ENCODE measurements around the gene COMMD7. TPM values are rescaled to one million over a fixed set of nuclear protein-coding genes. Genes with fewer than 3 reads are reported as not detected.

Gene COMMD7
- total RNA-seq, 2 experiments from 2014 or later, result 20.5 to 22.2 TPM

GRCh38 chr20:32749914-32750637, 6.8 kb upstream of the COMMD7 start:
- H3K9me3 ChIP-seq (ENCODE audit: low read length), result no peaks in the 10 kb centered on the region
- ChIA-PET CTCF (ENCODE audit: unreplicated experiment) (no interaction called here), POLR2A (no interaction called here)
- no peak overlapping the region; the same call in 1 of the 2 replicates for H2AFZ ChIP-seq (ENCODE audit: low read length)
- no peaks in the 10 kb centered on the region for H3K36me3 ChIP-seq (ENCODE audit: insufficient read depth, low read length)
- no TSS peak for BruUV-seq (replicated peaks)
- H3K4me2 ChIP-seq (ENCODE audit: low read length), result no peak overlapping the region
- H3K4me3 ChIP-seq (ENCODE audit: low read depth, low read length, poor library complexity, severe bottlenecking), result no peak overlapping the region
- no peaks in the 10 kb centered on the region for H4K20me1 ChIP-seq (ENCODE audit: insufficient read depth, low read length)
- intact Hi-C loops (cut with micrococcal nuclease; ENCODE audit: unreplicated experiment), result no loop called here
- H3K4me1 ChIP-seq (ENCODE audit: insufficient read depth, low read length, poor library complexity, severe bottlenecking), result peaks cover 10% of the 10 kb centered on the region
- H3K9me2 ChIP-seq (ENCODE audit: insufficient read depth, low read length), result no peaks in the 10 kb centered on the region
- DNase-seq (ENCODE audit: low spot score), result no peak
- H3K27ac ChIP-seq (ENCODE audit: low read depth, low read length, poor library complexity, severe bottlenecking), result no peak overlapping the region
- TF ChIP-seq CTCF (conservative IDR thresholded peaks at IDR 0.05; ENCODE audit: low read length), result no peak
- TF ChIP-seq EZH2phosphoT487 (IDR thresholded peaks at IDR 0.05; ENCODE audit: borderline replicate concordance, low read depth, low read length), result no peak
- no peaks in the 10 kb centered on the region for H3K79me2 ChIP-seq (ENCODE audit: insufficient read depth, low read depth, low read length)

- H3K79me2 ChIP-seq (ENCODE audit: insufficient read depth, low read depth, low read length), result peaks cover 6% of the 10 kb centered on the region; the same call in 1 of the 2 replicates
- CTCF ChIA-PET (ENCODE audit: unreplicated experiment), result interaction anchor here (2.0 kb wide), 1 partner anchor 36 kb away, joined by 13 read pairs; no protein-coding TSS in a partner anchor
- peak overlapping the region; percentile 79 for H2AFZ ChIP-seq (ENCODE audit: low read length)
- peak; percentile 35 for DNase-seq (ENCODE audit: low spot score)
- H3K9me3 ChIP-seq (ENCODE audit: low read length), result no peaks in the 10 kb centered on the region
- BruUV-seq (replicated peaks), result no TSS peak
- intact Hi-C loops (cut with micrococcal nuclease; ENCODE audit: unreplicated experiment), result loop anchor here (1.0 kb wide), 2 partner anchors 20 to 69 kb away; partner anchors contain the start of genes C20orf203 and DNMT3B
- peak overlapping the region; percentile 57 for H3K27ac ChIP-seq (ENCODE audit: low read depth, low read length, poor library complexity, severe bottlenecking)
- H3K4me3 ChIP-seq (ENCODE audit: low read depth, low read length, poor library complexity, severe bottlenecking), result peak overlapping the region; percentile 94
- no peaks in the 10 kb centered on the region for H3K9me2 ChIP-seq (ENCODE audit: insufficient read depth, low read length)
- no peaks in the 10 kb centered on the region for H4K20me1 ChIP-seq (ENCODE audit: insufficient read depth, low read length)
- TF ChIP-seq EZH2phosphoT487 (IDR thresholded peaks at IDR 0.05; ENCODE audit: borderline replicate concordance, low read depth, low read length), result no peak
- no peak for TF ChIP-seq CTCF (conservative IDR thresholded peaks at IDR 0.05; ENCODE audit: low read length)
- POLR2A ChIA-PET, result interaction anchor here (0.6 to 2.5 kb wide), 7 partner anchors 12 to 76 kb away, joined by 3 to 13 read pairs (median 6); partner anchors contain the start of gene DNMT3B
- no peaks in the 10 kb centered on the region for H3K36me3 ChIP-seq (ENCODE audit: insufficient read depth, low read length)
- peak overlapping the region; percentile 93 for H3K4me2 ChIP-seq (ENCODE audit: low read length)
- peaks cover 35% of the 10 kb centered on the region for H3K4me1 ChIP-seq (ENCODE audit: insufficient read depth, low read length, poor library complexity, severe bottlenecking)
Measured at GRCh38 chr20:32742322-32743236, 688 bp downstream of the COMMD7 start.
